GM19395 (cell line): ENCODE data around the gene DCP1B.
A peak's percentile ranks its signal among the peaks of the same experiment; 100 is the strongest.

Experiments used
- ATAC-seq: cut with Tn5 transposase; IDR thresholded peaks from one replicate; pipeline ENCODE4 v1.9.1; 2021; ENCODE audit warnings: mild to moderate bottlenecking, moderate library complexity; ENCODE audit not compliant: unreplicated experiment

The DCP1B gene

GRCh38 chr12:2018391-2018790 is 14.1 kb upstream of the DCP1B start:
- ATAC-seq: no peak

- ATAC-seq: no peak
Observed at GRCh38 chr12:2017546-2018337, 13.5 kb upstream of the DCP1B start.

GRCh38 chr12:2016862-2017545 is 12.7 kb upstream of the DCP1B start:
- ATAC-seq: no peak

- no peak for ATAC-seq
Observed at GRCh38 chr12:2014231-2014630, 10.0 kb upstream of the DCP1B start.

GRCh38 chr12:2013527-2014223 is 9.4 kb upstream of the DCP1B start:
- no peak for ATAC-seq

DNA sequence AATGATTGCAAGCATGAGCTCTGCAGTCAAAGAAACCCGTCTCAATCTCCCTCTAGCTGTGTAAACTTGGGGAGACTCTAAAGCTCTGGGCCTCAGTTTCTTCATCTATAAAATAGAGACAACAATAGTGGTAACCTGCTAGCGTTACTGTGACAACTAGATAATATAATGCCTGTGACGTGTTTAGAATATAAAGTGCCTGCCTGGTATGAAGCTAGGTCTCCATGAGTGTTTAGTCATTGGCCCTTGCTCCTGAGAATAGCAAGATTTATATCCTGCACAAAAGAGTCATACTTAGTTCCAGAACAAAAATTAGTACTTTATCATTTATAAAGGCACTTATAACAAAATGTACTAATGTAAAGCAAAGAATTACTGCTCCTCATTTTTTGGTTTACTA is 8.8 kb upstream of the DCP1B start:
- no peak for ATAC-seq

DNA sequence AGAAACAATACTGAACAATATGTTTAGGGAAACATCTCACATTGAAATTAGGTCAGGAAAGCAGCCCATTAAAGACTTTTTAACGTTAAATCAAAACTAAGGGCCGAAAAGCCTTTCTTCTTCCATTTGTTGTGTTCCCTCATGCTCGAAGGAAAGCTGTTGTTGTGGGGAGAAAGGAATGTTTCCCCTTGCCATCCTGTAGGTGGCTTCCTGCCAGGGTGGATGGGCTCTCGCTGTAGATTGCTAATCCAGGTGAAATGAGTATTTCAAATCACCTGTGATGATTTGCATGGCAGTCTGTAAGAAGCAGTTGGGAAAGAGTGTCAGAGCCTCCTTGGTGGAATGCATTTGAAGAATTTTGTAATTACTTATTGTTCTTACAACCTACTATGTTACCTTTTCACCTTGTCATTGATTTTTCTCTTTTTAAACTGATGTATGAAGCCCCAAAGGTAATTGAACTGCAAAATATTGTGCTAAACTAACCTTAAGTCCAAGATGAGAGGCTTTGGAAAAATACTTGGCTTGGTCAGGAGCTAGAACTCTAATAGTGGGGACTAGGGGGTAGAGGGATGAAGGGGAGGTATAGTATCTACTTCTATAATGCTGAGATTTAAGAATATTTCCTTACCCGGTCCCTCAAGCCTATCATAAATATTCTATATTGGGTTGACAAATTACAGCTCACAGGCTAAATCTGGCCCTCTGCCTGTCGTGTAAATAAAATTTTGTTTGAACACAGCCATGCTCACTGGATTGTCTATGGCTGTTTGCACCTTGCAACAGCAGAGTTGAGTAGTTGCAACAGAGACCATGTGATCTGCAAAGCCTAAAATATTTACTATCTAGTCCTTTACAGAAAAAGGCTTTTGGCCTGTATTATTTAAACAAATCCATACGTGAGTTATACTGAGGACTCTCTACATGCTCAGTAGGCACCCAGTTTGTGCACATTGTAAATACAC is 7.7 kb upstream of the DCP1B start:
- ATAC-seq: no peak

GRCh38 chr12:2009623-2010022 is 5.4 kb upstream of the DCP1B start:
- no peak for ATAC-seq

- no peak for ATAC-seq
Observed at GRCh38 chr12:2008677-2009076, 4.4 kb upstream of the DCP1B start.

- peak; percentile 8 for ATAC-seq
Observed at GRCh38 chr12:2003676-2004112, 563 bp downstream of the DCP1B start.

GRCh38 chr12:1995205-1995896 is 8.9 kb downstream of the DCP1B start:
- ATAC-seq: no peak

DNA sequence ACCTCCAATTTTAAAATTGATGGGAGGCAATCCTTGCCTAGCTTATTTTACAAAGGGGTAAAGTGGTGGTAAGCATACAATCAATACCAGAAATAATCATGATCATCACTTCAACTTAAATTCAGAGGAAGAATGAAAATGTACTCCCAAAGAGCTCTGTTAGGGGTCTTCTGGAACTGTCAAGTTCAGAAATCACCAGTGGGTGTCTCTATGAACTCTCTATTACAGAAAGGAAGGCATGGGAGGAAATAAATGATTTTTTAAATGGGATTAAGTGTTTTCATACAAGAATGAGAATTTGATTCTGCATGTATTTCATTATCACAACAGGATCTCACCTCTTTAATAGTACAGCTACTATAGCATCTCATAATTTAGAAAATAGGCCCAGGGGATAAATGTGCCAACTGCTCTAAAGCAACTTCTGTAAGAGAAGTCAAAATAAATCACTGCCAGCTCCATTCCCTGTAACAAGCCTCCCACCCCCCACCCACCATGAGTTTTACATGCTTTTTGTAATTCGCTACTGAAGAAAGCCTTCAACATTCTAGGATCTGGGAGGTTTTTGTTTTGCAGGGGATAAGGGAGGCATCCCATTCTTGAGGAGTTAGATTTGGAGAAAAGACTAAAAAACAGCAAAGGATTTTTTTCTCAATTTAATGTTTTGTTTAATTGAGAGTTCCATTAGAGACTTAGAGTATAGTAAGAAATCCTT is 9.7 kb downstream of the DCP1B start:
- no peak for ATAC-seq

DNA sequence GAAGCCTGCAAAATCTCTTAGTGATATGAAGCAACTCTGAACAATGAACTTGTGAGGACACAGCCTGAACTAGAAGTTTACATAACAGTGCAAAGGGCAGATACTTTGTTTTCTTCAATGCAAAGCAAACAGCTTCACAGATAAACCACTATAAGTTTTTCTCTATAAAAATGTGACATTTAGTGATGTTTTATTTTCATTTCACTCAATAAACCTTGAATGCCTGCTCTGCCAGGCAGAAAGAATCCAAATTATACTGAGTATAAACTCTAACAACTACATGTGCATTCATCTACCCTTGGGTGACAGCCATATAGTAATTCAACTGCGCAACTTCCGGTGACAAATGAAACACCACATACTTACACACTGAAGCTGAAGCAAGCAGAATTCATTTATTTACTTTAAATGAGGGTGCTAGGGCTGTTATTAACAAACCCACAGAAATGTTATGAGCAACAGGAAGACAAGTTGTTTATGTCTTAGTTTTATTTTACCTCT is 10.3 kb downstream of the DCP1B start:
- no peak for ATAC-seq

DNA sequence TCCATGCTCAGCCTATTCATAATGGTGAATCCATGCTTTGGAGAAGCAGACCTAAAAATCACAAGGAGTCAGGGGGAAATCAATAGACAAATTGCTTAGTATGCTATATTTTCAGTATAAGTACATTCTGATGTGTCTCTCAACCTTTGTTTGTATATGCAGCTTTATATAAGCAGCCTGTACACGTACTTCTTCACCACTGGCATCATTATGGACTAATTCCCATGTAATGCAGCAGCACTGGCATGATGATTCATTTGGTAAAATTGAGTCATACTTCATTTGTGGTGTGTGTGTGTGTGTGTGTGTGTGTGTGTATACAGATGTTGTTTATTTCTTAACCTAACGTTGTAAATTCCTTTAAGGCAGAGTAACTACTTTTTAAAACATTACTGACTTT is 10.9 kb downstream of the DCP1B start:
- no peak for ATAC-seq

DNA sequence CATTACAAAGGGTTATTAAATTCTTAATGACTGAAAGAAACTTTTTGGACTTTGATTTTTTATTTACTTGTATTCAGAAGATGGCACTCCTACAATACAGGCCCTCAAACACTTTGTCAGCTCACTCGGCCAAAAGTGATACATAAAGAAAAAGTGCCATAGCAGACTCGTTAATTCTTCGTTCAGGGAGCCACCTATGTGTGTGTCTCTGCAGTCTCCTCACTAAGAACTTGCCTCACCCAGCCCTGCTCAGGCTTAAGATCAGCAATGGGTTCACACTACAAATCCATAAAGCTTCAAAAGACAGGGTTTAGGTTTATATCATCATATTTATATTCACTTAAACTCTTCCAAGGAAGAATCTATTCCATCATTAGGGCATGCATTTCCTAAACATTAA is 11.5 kb downstream of the DCP1B start:
- no peak for ATAC-seq

DNA sequence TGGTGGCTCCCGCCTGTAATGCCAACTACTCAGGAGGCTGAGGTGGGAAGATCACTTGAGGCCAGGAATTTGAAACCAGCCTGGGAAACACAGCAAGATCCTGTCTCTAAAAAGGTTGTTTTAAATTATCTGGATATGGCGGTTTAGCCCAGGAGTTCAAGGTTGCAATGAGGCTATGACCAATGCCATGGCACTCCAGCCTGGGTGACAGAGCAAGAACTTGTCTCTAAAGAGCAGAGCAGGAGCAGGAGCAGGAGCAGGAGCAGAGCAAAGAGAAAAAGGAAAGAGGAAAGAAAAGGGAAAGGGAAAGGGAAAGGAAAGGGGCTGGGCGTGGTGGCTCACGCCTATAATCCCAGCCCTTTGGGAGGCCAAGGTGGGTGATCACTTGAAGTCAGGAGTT is 15.1 kb downstream of the DCP1B start:
- no peak for ATAC-seq

- no peak for ATAC-seq
Observed at GRCh38 chr12:1984759-1985158, 19.5 kb downstream of the DCP1B start.

GRCh38 chr12:1980282-1980681 is 24.0 kb downstream of the DCP1B start:
- ATAC-seq: no peak
